ENCODE measurements around the gene DQX1.

The DQX1 gene

DNA sequence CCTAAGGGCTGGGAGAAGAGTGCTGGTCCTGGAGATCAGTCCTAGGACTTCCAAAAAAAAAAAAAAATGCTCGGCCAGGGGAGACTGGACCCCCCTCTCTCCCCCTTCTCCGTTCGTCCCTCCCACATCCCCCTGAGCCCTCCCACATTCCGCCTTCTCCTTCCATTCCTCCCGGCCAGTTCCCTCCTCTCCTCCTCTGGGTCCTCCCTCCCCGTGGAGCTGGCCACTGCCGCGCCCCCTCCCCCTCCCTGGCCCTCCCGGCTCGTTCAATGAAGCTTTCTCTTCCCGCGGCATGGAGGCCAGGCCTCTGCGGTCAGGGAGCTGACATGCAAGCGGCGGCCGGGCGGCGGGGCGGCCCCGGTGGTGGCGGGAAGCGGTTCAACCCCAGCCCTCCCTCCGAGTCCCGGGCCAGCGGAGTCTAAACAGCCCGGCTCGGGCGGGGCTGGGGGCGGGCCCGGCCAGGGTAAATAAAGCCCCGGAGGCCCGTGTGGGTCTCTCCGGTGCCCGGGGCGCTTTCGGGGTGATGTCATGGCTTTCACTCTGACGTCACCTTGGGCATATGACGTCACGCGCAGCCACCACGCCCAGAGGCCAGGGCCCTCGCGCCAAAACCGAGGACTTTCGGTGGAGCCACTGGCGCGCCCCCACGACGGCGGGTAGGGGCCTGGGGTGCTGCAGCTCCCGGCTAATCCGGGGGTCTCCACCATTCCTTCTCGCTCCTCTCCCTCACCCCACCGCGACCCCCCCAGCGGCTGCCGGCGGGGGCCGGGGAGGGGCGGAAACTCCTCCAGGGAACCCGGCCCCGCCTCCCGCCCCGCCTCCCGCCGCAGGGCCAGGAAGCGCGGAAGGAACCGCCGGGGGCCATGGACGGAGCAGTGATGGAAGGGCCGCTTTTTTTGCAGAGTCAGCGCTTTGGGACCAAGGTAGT, 28.1 kb upstream of the DQX1 start, which contains the start of the genes DOK1 and LOXL3:
Gene DOK1, plus strand, starts transcription at position 829 of the 928 bp plus-strand sequence. Its CDS starts 35 bp downstream, at position 864.
Gene LOXL3, minus strand, starts transcription at position 51 of the 928 bp plus-strand sequence. CDS start 1,308 bp downstream, outside the sequence.
- peak; percentile 96 for DNase-seq (ENCODE audit: low read depth)

DNA sequence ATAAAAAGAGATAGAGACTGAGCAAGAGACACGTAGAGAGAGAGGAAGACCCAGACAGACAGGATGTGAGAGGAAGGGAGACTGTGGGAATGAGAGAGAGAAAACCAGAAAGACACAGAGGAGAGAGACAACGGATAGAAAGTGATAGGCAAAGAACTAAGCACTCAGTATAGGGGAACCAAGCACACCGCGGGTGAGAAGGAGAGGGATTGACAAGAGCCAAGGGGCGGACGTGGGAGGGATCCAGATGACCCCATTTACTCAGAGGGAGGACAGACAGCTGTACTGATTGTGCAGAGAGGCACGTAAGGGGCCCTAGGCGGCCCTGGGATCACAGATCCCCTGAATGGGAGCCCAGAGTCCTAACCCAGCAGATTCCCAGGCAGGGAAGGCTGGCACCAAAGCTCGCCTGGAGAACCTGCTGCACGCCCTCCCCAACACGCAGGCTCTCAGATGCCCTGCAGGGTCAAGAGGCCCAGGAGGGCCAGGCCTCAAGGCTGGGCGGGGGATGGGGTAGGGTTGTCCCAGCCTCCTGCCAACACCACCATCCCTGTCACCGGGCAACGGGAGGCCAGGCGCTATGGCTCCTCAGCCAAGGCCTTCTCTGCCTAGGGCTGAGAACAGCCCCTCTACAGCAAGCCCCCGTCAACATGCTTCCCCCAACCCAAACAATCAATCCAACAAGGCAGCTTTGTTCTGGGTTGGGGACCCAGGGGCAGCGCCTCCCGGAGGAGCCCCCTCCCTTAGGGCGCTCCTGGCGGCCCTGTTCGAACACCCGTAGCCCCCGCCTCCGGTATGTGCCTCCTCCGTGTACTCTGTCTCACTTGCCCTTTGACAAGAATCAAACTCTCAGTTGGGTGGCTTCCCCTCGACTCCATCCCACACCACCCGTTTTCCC, 27.1 kb upstream of the DQX1 start:
- peak; percentile 52 for DNase-seq (ENCODE audit: low read depth)

DNA sequence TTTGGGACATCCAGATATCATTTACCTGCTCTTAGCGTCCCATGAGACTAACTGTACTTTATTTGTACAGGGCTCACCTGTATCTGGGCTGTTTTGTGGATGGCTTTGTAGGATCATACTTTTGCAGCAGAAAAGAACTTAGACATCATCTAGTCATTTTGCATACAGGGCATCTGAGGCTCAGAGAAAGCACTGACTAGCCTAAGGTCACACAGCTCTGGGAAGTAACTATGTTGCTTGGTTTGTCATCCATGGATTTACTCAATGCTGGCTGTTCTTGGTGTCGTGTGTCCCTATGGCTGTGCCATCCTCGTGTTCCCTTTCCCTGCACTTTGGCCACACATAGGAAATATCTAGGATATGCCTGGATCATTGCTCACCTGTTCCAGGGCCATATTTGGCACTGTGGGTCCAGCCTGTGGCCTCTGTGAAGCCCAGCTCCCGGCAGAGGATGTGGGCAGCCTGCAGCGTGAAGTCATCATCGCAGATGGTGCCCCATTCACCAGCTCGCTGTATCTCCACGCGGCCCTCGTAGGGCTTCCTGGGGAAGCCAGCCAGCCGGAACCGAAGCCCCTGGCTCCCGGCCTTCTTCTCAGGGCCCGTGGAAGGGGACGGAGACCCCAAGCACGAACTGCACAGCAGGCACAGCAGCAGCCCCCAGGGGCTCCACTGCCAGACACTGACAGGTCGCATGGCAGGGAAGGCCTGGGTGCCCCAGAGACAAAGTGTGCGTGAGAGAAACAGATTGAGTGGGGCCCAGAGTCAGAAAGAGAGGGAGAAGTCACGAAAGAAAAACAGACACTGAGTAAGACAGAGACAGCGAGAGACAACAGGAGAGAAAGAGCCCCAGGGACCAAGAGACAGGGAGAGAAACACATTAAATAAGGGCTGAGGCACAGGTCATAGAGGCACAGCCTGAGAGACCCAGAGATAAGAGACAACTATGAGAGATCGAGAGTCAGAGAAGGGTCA, 26.2 kb upstream of the DQX1 start:
- DNase-seq (ENCODE audit: low read depth) = no peak

DNA sequence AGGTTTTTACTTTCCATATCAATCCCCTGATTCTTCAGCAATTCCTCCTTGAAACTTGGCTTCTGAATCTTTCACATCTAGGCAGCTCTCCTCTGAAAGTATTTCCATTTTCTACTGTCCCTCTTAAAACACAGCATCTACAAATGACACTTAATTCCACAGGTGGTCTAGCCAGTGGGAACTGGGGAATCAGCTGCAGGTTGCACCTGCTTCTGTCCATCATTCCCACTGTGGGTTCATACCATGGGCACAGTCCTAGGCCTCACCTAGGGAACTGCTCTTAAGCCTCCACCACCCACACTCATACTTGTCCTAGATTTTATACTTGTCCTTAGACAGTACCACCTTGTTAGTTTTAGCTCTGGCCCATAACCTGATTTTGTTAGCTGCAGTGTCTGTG, 25.5 kb upstream of the DQX1 start:
- no peak for DNase-seq (ENCODE audit: low read depth)

DNA sequence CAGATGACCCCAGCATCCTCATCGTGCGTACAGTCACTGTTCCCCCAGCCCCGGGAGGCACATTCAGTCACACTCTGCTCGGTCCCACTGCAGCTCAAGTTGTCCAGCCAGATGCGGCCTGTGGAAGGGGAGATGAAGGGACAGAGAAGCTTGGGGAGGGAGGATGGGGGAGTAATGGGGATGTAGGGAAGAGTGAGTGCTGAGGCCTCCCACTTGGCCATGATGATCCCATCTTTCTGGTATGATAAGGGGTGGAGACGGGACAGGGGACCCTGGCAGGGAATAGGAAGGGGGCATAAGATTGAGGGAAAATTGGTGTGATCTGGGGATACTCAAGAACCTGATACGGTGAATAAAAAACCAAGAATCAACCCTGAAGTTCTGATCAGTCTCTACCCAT, 24.2 kb upstream of the DQX1 start:
- no peak for DNase-seq (ENCODE audit: low read depth)

DNA sequence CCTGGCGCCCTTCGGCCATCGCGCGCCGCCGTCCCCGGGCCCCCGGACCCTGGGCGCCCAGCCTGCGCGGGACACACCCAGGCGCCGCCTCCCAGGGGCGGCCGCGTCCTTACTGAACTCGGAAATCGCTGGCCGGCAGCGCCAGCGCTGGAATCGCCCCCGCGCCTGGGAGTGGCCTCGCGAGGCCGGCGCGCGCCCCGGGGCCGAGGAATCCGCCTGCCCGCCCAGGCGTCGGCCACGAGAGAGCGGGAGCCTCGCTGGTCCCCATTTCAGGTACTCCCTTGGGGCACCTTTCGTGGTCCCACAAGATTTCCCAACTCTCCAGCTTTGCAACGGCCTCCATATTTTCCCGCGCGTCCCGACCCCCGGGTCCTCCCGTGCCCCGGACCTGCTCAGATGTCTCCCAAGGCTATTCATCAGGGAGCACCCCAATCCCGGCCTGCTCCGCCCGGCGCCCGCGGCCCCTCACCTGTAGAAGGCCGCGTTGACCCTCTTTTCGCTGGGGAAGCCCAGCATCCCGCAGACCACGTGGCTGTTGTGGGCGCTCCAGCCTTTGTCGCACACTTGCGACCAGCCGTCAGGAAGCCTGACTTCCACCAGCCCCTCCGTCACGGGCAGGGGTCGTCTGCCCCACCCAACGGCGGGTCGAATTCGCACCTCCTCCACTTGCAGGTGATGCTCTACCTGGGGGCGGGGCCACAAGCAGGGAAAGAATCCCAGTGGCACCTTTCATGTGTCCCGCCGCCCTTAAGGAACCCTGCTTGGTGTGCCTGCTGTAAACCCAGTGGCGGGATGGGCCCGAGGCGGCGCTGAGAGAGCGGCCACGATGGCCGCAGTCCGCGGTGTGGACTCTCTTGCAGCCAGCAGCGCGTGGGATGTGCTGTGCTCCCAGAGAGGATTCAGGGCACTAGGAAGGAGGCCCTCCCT, 23.1 kb upstream of the DQX1 start:
- DNase-seq (ENCODE audit: low read depth) = peak; percentile 33

DNA sequence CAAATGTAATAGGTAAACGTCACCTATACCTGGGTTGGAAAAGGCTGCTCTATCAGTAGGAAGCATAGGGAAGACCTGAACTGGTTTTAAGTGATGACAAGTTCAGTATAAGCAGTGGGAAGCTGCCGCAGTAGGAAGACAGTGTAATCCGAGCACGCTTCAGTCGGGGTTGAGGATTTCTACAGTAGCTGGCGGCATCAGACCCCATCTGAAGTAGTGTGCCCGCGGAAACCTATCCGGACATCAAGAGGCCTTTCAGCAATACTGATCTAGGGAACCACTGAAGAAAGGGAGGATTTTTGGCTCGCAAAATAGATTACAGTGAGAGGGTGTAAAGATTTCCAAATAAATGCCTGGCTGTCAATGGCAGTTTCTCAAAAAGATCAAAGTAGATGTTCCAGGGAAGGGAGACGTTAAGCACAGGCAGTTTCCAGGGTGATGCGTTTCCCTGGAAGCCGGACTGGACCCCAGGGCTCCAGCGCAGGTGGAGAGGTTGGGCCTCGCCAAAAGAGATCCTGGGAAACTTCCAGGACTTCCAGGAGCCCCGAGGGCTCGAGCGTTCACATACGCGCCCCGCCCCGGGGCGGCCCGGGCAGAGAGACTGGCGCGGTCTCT, 22.4 kb upstream of the DQX1 start:
- no peak for DNase-seq (ENCODE audit: low read depth)

DNA sequence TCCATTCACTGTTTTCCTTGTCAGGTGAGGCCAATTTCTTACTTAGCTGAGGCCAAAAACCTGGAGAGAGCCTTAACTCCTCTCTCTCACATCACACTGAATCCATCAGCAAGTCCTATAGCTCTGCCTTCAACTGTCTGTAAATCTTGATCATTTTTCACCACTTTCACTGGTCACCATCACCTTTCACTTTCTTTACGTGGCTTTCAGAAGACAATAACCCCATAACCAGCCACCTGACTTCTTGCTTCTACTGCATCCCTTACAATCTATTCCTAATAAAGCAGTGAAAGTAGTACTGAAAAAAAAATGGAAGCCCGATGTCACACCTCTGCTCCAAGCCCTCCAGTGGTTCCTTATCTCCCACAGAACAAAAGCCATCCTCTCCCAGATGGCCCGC, 20.0 kb upstream of the DQX1 start:
- DNase-seq (ENCODE audit: low read depth) = no peak

DNA sequence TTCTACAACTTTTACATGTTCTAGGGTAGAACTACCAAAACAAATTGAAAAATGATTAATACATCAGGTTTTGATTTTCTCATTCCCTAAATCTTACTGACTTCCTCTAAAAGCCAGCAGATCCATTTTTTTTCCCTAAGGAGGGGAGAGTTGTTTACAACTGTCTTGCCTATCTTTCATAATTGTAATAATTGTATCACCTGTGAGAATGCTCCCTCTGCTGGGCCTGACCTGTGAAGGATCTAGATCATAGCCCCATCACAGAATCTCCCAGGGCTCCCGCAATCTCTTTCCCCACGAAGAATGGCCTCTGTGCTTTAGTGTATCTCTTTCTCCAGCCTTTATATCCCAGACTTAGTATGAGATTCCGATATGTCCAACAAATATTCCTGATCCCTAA, 18.6 kb upstream of the DQX1 start:
- DNase-seq (ENCODE audit: low read depth) = no peak

DNA sequence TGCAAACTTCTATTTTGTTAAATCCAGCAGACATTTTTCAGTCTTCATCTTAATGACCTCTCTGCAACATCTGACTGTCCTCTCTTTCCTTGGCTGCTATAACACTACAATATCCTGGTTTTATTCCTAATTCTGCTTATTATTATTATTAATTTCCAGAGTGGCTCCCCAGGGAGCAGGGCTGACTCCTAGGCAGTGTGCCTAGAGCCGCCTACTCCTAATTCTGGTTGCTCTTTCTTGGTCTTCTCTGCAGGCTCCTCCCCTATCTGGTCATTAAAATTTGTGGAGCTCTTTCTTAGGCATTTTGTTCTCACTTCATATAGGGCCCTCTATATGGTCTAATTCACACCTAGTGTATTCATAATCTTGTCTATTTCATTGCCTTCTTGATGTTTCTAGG, 16.9 kb upstream of the DQX1 start:
- DNase-seq (ENCODE audit: low read depth) = no peak

DNA sequence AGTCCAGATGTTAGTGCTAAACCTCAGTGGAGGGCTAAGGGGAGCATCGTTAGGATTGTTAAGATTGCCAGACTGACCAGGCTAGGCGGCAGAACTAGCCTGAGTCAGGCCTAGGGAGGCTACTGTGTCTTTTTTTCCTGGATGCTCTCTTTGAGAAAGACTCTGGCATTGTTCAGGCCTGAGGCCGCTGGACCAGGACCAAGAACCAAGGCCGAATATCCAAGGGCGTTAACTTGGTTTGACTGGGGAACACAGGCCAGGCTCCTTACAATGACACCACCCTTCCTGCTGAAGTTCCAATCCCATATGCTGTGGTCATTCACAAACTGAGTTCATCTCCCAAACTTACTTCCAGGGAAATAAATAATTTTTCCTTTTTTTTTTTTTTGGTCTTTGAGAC, 14.3 kb upstream of the DQX1 start:
- peak; percentile 34 for DNase-seq (ENCODE audit: low read depth)

DNA sequence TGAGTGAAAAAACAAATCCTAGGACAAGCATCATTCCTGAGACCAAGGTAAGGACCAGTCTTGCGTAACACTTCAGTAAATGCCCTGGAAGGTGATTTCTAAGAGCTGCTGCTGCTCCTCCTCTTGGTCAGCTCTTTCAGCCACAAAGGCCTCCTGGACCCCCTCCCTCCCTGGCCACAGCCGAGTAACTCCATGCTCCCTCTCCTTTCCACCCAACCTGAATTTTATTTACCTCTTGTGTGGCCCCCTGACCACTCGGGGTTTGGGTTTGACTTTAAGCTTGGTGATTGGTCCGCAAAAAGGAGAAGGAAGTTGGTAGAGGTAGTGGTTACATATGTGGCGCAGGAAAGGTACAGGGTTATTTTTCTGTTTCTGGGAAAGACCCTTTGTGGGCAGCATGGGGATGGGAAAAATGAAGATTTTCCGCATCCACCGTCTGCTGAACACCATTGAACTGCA, 12.9 kb upstream of the DQX1 start:
- no peak for DNase-seq (ENCODE audit: low read depth)

DNA sequence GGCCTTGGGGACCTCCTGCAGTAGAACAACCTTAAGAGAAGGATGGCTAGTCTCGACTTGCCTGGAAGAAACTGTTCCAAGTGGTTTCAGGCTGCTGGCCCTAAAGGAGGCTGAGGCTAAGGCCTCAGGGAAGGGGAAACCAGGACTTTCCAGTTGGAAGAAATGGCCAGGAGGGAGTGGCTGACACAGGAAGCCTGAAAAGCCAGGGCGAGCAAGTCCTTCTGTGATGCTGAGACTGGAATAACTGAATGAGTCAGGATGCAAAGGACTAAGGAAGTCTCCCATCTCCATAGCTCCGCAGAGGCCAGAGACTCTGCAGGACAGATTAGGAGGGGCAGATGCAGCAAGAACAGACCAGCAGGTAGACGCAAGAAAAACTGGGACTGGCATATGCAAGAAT, 11.1 kb upstream of the DQX1 start:
- DNase-seq (ENCODE audit: low read depth) = no peak

DNA sequence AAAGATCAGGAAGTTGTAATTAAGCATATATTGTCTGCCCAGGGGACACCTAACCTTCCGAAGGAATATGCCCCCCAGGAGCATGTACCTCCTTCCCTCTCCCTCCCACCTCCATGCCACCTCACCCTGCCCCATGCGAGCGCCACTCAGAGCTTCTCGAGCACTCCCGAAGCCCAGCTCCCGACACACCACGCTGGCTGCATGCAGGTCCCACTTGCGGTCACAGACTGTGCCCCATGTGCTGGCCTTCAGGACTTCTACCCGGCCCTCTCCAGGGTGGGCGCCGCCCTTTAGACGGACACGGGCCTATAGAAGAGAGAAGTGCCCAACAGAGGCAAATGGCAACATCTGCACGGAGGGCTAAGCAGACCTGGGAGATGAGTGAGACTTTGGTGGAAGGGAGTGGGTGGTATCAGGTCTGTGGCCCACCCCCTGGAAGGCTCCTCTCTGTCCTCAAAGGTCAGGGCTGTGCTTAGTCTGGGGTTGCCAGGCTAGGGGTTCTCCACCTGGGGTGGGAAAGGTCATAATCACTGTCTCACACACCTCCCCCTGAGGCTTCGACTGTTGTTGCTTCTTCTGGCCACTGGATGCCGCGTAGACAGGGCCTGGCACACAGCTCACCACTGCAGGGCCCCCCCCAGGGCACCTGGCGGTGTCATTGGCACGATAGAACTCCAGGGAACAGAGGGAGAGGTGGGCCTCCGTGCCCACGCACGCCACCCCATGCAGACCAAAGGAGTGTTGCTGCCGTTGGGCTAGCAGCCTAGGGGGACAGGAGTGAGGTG, 10.3 kb upstream of the DQX1 start:
- DNase-seq (ENCODE audit: low read depth) = no peak

DNA sequence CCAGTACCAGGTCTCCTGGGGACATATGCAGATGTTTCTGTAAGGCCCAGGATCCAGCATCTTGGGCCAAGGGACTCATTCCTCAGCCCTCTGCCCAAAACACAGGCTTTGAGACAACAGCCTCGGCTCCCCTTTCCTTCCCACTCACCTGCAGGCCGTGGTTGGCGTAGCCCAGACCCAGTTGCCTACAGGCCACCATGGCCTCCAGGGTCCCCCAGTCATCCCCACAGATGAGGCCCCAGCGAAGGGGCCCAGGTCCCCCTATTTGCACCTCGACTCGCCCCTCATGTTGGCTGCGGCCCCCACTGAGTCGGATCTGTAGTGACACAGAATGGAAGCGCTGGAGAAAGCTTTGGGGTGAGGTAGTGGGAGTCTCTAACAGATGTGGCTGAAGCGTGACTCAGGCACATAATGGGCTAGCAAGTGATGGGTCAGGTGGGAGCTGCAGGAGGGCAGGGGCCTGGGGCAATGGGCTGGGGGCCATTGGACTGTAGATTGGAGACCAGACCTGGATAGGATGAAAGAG, 9.5 kb upstream of the DQX1 start:
- no peak for DNase-seq (ENCODE audit: low read depth)

DNA sequence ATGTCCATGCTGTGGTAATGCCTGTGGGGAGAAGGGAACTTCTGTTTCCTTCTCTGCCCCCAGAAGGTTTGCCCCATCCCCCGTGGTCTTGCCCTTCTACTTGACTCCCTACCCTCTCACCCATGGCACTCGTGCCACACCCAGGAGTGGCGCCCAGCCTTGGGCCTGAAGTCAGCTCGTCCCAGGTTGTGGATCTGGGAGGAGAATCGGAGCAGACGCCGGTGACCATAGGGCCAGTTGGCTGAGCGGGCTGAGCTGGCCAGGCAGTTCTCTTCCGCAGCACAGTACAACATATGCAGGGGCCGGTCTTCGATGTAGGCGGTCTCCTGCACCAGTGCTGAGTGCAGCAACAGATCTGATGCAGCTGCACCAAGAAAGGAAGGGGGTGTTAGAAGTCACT, 8.4 kb upstream of the DQX1 start:
- no peak for DNase-seq (ENCODE audit: low read depth)

DNA sequence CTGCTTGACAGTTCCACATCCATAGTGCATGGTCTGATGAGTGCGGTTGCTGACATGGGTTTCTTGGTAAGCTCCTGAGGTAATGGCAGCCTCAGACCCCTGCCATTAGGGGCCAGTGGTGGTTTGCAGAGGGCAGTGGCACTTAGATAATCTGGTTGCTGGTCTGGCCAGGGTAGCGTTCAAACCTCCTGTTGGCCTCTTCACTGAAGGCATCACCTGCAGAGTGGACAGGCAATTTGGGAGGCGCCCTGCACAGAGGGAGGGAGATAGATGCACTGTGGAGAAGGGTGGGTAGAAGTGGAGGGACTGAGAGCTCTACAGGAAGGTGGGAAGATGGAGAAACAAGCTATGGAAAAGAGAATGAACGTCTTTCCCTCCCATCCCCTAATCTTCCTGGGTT, 7.4 kb upstream of the DQX1 start:
- DNase-seq (ENCODE audit: low read depth) = no peak

DNA sequence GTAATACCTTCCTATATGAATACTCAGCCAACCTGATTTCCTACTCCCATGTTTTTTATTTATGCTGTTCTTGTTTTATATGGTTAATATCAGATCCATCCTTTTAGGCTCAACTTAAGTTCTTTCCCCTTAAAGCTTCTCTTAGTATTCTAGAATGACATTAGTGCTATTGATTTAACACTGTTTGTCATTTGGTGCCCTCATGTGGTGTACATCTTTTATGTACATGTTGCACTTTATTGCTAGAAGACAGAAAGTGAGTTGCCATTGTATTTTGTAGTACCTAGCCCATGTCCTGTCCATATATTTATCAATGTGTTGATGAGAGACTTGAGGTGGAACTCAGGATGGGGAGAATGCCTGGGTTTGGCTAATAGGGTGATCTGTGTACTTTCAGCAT, 6.2 kb upstream of the DQX1 start:
- DNase-seq (ENCODE audit: low read depth) = peak; percentile 47

DNA sequence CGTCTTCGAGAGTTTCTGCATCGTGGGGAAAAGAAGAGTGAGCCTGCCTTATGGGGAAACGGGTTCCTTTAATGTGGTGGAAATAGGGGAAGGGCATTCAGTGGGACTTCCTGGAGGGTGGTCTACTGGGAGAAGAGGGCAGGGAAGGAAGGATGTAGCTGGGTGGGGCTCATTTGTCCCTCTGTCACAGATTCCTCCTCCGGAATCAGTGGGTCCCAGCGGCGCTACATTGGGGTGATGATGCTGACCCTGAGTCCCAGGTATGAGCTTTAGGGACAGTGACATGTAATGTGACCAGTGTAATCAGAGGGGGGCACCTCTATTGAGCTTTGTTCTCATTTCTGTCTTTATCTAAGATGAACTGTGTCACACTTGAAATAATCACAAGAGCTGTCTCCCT, 5.6 kb upstream of the DQX1 start:
- no peak for DNase-seq (ENCODE audit: low read depth)
